Osteocyte (in vitro differentiated cells): Measurements from ENCODE around the gene ALK. TPM values are rescaled to one million over a fixed set of nuclear protein-coding genes. Genes with fewer than 3 reads are reported as not detected.

Experiments
- DNase-seq: peaks from one replicate; pipeline ENCODE4 v3.0.0; 2021; ENCODE audit warnings: mixed read lengths; ENCODE audit not compliant: unreplicated experiment; ENCODE audit errors: extremely low spot score
- H3K27ac Mint-ChIP-seq: one replicate; pipeline ENCODE4 v1.8.0; 2021; ENCODE audit warnings: mild to moderate bottlenecking, mixed read lengths; ENCODE audit not compliant: unreplicated experiment
- H3K27me3 Mint-ChIP-seq: one replicate; pipeline ENCODE4 v1.8.0; 2021; ENCODE audit warnings: mixed read lengths; ENCODE audit not compliant: unreplicated experiment
- H3K36me3 Mint-ChIP-seq: one replicate; pipeline ENCODE4 v1.8.0; 2021; ENCODE audit warnings: mixed read lengths; ENCODE audit not compliant: unreplicated experiment
- H3K4me1 Mint-ChIP-seq: one replicate; pipeline ENCODE4 v1.8.0; 2021; ENCODE audit warnings: mixed read lengths; ENCODE audit not compliant: unreplicated experiment
- H3K4me3 Mint-ChIP-seq: one replicate; pipeline ENCODE4 v1.8.0; 2021; ENCODE audit warnings: mild to moderate bottlenecking, moderate library complexity, mixed read lengths; ENCODE audit not compliant: unreplicated experiment
- H3K9me3 Mint-ChIP-seq: one replicate; pipeline ENCODE4 v1.8.0; 2021; ENCODE audit warnings: mixed read lengths; ENCODE audit not compliant: unreplicated experiment
- total RNA-seq: library from RNA; stranded (reverse); gene quantifications from 2 replicates; pipeline ENCODE4 v1.2.1, GENCODE V29; 2021
- TF ChIP-seq, protein P1 (sequence below): fragments of 200-600 bp; sonication (generic); IDR thresholded peaks from 2 replicates; pipeline ENCODE4 v1.5.0; 2021; ENCODE audit warnings: antibody characterized with exemption, mild to moderate bottlenecking, moderate library complexity

Gene ALK
- total RNA-seq, 1 donor from 2014 or later: not detected

DNA sequence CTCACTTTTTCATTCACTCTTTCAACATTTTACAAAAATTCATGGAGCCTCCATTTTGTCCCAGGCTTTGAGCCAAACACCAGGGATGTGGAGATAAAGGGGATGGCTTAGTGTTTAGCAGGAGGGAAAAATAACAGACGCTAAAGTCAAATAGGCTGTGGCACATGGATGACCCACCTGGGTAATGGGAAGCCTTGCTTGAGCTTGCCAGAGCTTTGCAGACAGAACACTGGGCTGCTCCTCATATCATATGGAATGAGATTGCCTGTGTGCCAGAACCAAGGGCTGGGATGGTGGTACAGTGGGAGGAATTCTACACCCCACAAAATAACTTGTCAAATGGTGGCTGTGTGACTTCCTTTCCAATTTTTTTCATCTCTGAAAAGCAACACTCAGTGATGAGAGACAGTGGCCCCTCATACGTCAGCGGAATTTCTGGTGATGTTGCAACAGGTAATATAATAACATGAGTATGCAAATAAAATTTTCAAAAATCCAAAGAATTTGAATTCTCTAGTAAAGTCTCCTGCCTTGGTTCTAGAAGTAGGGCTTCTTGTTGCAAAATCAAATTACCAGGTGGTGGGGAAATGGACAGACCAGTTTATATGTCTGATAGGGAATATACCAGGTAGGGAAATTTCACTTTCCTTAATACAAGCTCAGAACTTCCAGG lies 553.3 kb downstream of the ALK start:
- H3K4me3 Mint-ChIP-seq: no peak overlapping the region
- DNase-seq: no peak
- no peaks in the 10 kb centered on the region for H3K36me3 Mint-ChIP-seq
- peaks cover 6% of the 10 kb centered on the region for H3K27me3 Mint-ChIP-seq
- no peaks in the 10 kb centered on the region for H3K9me3 Mint-ChIP-seq
- H3K4me1 Mint-ChIP-seq: no peaks in the 10 kb centered on the region
- TF ChIP-seq, protein P1, sequence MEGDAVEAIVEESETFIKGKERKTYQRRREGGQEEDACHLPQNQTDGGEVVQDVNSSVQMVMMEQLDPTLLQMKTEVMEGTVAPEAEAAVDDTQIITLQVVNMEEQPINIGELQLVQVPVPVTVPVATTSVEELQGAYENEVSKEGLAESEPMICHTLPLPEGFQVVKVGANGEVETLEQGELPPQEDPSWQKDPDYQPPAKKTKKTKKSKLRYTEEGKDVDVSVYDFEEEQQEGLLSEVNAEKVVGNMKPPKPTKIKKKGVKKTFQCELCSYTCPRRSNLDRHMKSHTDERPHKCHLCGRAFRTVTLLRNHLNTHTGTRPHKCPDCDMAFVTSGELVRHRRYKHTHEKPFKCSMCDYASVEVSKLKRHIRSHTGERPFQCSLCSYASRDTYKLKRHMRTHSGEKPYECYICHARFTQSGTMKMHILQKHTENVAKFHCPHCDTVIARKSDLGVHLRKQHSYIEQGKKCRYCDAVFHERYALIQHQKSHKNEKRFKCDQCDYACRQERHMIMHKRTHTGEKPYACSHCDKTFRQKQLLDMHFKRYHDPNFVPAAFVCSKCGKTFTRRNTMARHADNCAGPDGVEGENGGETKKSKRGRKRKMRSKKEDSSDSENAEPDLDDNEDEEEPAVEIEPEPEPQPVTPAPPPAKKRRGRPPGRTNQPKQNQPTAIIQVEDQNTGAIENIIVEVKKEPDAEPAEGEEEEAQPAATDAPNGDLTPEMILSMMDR: no peak
- no peak overlapping the region for H3K27ac Mint-ChIP-seq

DNA sequence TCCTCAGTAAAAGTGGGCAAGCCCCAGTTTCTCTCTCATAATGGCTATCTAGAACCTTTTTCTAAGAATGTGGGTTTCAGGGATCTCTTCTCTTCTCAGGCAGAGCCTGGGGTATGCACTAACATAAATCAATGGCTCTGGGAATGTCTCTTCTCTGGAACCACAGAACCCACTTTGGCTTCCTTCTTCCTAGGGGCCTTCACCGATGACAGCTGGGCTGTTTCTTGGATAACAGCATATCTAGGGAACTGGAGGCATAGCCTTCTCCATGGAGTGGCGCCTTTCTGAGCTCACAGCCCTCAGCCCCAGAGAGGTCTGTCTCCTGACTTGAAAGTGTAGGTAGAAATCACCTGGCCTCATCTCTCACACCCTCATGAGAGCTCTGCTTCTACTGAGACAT lies 558.3 kb downstream of the ALK start:
- TF ChIP-seq, protein P1: no peak
- Mint-ChIP-seq H3K27ac (no peak overlapping the region), H3K4me3 (no peak overlapping the region), H3K36me3 (no peaks in the 10 kb centered on the region), H3K9me3 (no peaks in the 10 kb centered on the region), H3K4me1 (no peaks in the 10 kb centered on the region), H3K27me3 (peaks cover 9% of the 10 kb centered on the region)
- no peak for DNase-seq

DNA sequence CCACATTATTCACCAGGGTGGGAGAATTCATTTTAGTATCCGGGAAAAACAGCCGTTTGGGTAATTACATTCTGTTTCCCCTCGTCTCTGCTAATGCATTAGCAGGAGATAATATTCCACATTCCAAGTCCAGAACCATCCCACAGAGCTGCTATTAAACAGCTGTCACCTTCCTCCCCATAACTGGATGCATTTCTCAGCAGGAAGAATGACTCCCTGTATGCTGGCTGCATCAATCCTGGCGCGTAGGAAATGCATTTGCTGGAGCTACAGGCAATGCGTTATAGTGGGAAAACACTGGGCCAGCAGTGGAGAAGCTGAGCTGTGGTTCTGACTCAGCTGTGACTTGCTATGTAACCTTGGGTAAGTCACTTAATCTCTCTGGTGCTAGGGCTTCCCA lies 560.2 kb downstream of the ALK start:
- TF ChIP-seq, protein P1: no peak
- Mint-ChIP-seq H3K27me3 (peaks cover 3% of the 10 kb centered on the region), H3K4me1 (no peaks in the 10 kb centered on the region), H3K9me3 (no peaks in the 10 kb centered on the region), H3K27ac (no peak overlapping the region), H3K4me3 (no peak overlapping the region), H3K36me3 (no peaks in the 10 kb centered on the region)
- DNase-seq: no peak

DNA sequence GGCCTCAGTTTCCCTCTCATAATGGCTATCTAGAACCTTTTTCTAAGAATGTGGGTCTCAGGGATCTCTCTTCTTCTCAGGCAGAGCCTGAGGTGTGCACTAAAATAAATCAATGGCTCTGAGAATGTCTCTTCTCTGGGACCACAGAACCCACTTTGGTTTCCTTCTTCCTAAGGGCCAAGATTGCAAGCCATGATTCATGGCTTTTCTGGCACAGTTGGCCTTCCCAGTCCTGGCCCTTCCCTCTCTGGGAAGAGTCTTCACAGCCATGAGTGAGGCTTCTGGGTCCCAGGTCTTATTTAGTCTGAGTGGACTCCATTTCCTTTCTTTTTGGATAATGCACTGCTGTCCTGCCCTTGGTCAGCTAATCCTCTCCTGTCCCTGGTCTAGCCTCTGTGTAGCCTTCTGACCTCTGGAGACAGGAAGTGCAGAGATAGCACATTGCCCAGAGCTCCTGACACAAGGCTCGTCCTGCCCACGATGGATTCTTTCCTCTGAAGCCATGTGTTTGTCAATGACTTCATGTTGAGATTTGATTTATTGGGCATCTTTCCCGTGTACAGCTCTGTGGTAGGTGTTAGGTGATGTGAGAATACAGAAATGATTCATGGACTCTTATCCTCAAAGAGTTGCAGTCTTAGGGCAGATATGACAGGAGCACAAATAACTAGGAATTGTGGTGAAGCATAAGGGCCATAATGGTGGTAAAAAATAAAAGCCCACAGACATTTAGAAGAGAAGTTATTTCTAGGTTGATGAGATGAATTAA lies 561.2 kb downstream of the ALK start:
- no peak overlapping the region for H3K4me3 Mint-ChIP-seq
- TF ChIP-seq, protein P1: no peak
- H3K4me1 Mint-ChIP-seq: no peaks in the 10 kb centered on the region
- no peak for DNase-seq
- no peak overlapping the region for H3K27ac Mint-ChIP-seq
- no peaks in the 10 kb centered on the region for H3K9me3 Mint-ChIP-seq
- H3K27me3 Mint-ChIP-seq: peaks cover 3% of the 10 kb centered on the region
- H3K36me3 Mint-ChIP-seq: no peaks in the 10 kb centered on the region

DNA sequence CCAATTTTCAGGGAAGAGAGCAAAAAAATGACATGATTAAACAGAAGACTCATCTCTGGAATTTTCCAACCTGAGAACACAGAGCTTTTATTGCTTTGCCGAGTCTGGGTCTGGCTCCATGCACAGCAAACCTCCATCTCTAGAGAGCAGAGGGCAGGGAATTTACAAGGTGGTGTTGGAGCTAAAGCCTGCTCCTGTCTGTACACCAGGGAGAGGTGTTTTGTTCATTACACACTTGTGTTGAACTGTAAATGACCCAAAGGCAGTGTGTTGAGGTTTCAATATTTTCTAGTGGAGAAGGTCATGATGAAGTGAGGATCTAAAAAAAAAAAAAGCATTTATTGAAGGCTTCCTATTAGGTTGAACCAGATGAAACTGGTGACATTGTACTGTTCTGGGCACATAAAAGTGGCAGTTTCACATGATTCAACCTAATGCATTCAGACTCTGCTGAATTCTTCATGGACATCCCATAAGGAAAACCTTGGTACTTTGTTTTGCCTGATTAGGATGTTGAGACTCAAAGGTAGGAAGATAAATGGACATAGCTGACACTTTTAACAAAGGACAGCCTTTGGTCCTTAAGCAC lies 567.9 kb downstream of the ALK start:
- peaks cover 13% of the 10 kb centered on the region for H3K27me3 Mint-ChIP-seq
- TF ChIP-seq, protein P1: no peak
- H3K9me3 Mint-ChIP-seq: no peaks in the 10 kb centered on the region
- H3K36me3 Mint-ChIP-seq: no peaks in the 10 kb centered on the region
- H3K4me1 Mint-ChIP-seq: no peaks in the 10 kb centered on the region
- no peak for DNase-seq
- no peak overlapping the region for H3K4me3 Mint-ChIP-seq
- H3K27ac Mint-ChIP-seq: no peak overlapping the region
